HG03521 (cell line): Measurements from ENCODE around the gene UBTF.

Experiments
- ATAC-seq: cut with Tn5 transposase; IDR thresholded peaks from one replicate; pipeline ENCODE4 v1.9.1; 2021; ENCODE audit warnings: mild to moderate bottlenecking, moderate library complexity; ENCODE audit not compliant: unreplicated experiment

The UBTF gene

DNA sequence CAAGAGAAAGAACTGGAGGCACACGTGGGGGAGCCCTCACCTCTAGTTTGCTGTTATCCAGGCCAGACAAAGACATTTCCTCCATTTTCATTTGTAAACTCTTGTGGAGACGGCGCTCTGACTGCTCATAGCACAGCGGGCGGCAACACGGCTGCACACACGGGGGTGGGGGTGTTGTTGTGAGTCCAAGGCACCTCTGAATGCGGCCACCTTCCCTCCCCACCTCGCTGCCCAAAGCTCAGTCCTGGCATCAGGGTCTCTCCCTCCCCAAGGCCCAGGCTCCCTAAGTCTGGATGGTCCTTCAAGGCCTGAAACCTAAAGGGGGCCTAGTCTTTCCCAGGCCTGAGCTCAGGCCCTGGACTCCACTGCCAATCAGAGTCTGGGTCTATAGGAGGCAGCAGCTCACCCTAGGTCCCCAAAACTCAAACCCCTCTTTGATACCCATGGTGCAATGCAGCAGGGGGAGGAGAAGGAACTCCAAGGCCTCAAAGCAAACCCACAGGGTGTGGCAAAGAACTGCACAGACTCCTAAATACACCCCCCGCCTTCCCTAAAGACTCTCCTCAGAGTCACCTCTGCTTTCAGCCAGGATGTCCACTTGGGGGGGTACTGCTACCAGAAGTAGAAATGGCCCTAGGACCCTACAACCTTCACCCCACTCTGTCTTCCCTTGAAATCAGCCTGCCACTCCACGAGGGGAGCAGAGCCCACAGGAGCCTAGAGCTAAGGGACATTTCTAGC, 21.3 kb downstream of the UBTF start:
- ATAC-seq = no peak

DNA sequence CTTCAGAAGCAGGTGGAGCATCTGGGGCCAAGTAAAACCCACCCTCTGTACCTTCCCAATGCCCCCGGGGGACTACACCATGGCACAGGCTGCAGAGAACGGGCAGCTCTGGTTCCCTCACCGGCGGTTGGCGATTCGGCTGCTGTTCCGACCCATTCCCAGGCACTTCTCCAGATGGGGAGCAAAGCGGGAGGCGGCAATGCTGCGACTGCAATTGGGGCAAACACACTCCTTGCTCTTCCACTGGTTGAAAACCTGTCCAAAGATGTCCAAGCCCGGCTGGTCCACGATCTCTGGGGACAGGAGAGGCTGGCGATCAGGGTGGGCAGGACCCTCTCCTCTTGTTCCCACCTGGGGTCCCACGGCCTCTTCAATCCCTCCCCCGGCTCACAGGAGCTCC, 22.4 kb downstream of the UBTF start:
- ATAC-seq = no peak

DNA sequence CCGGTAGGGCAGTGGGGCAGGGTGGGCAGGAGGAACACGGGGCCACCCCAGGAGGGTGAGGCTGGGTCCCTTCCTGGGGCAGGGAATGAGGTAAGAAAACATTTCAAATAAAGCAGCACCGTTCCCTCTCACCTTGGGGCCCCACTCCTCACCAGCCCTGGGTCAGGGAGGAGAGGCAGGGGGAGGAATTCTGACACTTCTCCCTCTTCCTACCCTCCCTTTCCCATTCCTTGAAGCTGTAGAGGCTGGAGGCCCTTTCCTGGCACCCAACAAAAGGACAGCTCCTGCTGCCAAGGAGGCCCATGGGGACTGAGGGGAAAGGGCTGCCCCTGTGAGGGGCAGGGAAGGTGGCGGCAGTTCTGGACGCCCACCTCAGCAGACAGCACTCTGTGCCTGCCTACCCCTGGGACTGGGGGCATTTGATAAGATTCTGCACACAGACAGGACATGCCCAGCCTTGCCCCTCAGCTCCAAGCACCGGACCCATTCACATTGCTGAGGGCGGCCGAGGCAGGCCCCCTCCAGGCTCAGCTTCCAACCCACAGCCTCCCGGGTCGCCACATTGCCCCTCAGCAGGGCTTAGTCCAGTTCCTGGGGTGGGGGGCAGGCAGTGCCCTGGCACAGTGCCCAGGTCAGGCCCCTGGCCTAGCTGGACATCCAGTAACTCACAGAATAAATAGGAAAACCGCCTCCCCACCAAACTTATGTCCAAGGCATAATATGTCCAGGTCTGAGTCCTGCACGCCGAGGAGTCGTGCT, 26.0 kb downstream of the UBTF start:
- ATAC-seq = no peak

DNA sequence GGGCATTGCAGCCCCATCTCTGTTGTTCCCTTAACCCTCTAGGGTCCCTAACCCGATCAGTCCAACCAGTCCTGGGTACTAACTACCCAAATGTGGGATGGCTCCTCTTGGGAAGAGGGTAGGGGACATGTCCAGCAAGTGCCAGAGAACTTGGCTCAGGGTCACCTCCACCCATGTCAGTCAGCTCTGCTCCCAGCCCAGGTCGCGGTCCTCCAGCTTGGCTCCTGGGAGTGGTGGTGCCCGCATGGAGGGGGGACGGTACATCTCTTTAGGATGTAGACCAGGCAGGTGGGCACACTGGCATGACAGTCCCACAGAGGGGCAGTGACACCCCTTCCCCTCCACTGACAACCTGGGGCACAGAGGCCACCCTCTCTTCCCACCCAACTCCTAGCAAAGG, 26.7 kb downstream of the UBTF start:
- ATAC-seq = no peak

DNA sequence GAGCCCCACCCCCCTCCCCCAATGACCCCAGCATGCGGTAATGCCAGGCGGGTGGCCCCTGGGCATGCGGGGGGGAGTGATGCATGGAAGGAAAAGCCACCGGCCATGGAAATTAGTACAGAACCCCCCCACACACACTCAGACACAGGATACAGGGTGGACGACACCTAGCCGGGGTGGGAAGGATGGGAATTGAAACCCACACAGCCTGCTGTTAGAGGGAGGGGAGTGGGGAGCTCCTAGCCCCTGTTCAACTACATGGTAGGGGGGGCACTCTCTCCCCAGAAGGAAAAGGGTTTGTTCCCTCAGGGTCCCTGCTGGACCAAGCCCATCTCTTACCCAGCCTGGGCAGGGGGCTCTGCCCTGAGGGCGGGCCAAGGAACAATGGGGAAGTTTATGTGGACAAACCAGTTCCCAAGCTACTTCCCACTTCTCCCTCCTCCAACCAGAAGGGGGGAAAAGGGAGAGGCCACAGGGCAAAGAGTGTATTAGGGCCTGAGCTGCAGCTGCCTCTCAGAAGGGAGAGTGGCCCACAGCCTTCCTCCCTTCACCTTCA, 27.5 kb downstream of the UBTF start:
- ATAC-seq = no peak

DNA sequence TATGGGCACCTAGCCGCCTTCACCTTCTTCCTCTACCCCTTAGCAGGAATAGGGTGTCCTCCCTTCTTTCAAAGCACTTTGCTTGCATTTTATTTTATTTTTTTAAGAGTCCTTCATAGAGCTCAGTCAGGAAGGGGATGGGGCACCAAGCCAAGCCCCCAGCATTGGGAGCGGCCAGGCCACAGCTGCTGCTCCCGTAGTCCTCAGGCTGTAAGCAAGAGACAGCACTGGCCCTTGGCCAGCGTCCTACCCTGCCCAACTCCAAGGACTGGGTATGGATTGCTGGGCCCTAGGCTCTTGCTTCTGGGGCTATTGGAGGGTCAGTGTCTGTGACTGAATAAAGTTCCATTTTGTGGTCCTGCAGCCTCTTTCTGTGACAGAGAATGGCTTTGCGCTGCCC, 28.1 kb downstream of the UBTF start:
- no peak for ATAC-seq

DNA sequence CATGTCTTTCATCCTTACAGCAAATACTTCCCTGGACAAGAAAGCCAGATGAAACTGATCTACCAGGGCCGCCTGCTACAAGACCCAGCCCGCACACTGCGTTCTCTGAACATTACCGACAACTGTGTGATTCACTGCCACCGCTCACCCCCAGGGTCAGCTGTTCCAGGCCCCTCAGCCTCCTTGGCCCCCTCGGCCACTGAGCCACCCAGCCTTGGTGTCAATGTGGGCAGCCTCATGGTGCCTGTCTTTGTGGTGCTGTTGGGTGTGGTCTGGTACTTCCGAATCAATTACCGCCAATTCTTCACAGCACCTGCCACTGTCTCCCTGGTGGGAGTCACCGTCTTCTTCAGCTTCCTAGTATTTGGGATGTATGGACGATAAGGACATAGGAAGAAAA, 29.0 kb downstream of the UBTF start:
- no peak for ATAC-seq

DNA sequence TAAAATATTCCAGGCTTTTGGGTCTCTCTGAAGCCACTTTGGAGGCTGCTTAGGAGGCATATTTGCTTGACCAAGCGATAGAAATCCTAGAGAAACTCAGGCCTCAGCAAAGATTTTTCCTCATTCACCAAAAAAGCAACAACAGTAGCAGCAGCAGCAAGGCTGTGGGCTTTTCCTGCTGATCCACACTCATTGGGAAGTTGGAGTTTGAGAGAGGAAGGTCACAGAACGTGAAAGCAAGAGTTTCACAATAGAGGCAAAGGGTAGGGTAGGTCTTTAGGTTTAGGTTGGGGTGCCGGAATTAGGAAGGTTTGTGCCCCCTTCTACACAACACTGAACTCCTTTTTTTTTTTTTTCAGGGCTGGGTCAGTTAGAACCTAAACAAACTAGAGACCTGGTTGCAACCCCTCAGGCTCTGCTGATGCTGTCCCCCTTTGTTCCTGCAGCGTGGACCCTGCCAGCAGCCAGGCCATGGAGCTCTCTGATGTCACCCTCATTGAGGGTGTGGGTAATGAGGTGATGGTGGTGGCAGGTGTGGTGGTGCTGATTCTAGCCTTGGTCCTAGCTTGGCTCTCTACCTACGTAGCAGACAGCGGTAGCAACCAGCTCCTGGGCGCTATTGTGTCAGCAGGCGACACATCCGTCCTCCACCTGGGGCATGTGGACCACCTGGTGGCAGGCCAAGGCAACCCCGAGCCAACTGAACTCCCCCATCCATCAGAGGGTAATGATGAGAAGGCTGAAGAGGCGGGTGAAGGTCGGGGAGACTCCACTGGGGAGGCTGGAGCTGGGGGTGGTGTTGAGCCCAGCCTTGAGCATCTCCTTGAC, 30.7 kb downstream of the UBTF start:
- no peak for ATAC-seq

DNA sequence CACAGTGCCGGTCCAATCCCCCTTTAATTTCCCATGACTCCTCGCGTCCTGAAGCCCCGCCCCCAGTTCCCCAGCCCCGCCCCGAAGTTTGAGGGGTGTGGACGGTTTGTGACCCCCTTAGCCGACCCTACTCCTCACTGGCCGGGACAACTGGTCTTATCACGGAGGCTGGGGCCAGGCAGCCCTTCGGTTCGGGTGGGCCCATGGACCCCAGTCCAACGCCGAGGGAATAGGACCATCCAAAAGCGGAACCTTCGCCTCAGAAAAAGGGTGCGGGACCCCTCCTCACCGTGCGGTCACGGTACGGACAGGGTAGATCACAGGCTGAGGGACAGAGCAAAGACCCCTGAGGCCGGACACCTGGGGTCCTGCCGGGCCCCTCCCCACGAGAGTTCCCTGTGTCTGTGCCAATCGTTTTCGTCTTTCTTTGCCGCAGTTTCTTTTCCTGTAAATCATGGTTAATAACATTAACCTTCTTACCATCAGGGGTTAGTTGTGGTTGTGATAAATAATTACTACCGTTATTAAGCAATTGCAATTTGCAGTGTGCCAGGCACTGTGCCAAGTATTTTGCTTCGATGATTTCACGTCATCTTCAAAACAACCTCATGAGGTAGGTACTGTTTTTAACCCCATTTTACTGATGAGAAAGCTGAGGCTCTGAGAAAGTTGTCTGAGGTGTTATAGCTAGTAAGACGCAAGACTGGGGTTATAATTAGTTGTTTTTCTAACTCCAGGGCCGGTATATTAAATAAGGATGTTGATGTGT, 32.2 kb downstream of the UBTF start:
- ATAC-seq = peak; percentile 39

DNA sequence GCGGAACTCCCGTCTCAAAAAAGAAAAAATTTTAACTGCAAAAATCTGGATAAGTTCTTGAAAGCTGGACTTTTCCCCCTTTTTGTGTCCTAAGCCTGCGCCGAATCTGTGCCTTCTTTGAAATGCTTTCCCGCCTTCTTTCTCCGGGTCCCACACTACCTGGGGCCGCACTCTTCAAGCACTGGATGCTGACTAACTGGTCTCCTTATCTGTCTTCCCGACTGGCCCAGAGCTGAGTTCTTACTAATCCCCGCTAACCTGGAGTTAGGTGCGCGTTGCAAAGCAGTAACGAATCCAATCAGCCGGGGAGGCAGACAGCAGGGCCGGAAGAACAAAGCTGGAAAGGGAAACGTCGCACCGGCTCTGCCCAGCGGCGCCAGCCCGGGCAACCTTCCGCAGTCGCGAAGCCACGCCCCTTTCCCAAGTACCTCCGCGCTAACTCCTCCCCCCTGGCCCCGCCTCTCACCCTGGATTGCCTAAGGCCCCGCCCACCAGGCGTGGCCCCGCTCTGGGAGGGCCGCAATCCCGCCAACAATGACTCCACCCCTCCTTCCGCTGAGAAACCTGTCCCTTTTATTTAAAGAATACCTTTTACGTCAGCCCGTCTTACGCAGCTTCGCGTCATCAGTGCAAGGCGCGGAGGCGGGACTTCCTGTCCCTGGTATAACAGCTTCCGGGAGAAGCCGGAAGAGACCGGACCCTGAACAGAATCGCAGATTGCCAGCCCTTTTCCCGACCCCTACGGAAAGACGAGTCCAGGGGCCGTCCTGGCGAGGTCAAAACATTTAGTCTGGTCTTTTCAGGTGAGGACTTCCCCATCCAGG, 33.0 kb downstream of the UBTF start, which contains the start of gene TMUB2:
Gene TMUB2 (plus strand): TSS at position 666 of the 824 bp plus-strand sequence. CDS start 737 bp downstream, outside the sequence.
- ATAC-seq = peak; percentile 85

DNA sequence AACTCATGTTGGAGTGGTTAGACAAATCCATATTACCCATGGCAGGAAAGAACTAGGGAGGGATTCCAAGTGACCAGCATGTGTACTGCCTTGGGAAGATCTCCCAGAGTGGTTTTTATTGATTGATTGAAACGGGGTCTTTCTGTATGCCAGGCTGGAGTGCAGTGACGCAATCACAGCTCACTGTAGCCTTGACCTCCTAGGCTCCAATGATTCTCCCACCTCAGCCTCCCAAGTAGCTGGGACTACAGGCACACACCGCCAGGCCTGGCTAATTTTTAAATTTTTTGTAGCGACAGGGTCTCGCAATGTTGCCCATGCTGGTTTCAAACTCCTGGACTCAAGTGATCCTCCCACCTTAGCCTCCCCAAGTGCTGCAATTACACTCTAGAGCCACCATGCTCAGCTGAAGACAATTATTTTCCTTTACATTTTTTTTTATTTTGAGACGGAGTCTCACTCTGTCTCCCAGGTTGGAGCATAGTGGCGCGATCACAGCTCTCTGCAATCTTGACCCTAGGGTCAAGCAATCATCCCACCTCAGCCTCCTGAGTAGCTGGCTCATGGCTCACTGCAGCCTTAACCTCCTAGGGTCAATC, 35.2 kb downstream of the UBTF start:
- ATAC-seq = no peak

DNA sequence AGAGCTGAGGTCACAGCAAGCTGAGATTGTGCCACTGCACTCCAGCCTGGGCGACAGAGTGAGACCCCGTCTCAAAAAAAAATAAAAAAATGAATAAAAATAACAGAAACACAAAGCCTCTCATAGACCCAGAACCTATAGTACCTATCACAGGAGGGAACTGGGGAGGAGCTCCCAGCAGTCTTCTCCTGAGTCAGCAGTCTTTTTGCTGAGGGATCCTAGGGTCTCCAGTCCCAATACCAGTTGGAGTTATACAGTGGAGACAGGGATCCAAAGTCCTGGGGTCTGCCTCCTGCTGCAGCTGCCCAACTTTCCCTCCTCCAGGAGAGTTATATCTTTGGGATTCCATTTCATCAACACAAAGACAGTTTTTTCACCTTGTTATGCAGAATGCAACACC, 36.5 kb downstream of the UBTF start:
- ATAC-seq = no peak

DNA sequence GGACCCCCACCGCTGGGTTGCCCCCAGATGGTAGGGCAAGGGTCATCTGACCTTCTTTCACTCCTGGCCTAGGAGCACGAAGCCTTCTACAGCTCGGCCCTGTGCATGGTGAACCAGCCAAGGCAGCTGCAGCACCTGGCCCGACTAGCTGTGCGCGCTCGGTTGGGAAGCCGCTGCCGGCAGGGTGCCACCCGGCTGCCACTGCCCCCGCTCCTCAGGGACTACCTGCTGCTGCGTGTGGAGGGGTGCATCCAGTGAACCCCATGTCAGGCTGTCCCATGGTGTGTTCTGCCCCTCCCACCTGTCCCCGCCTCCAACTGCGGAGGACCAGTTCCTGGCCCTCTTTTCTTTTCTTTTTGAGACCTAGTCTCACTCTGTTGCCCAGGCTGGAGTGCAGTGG, 41.3 kb downstream of the UBTF start:
- no peak for ATAC-seq

DNA sequence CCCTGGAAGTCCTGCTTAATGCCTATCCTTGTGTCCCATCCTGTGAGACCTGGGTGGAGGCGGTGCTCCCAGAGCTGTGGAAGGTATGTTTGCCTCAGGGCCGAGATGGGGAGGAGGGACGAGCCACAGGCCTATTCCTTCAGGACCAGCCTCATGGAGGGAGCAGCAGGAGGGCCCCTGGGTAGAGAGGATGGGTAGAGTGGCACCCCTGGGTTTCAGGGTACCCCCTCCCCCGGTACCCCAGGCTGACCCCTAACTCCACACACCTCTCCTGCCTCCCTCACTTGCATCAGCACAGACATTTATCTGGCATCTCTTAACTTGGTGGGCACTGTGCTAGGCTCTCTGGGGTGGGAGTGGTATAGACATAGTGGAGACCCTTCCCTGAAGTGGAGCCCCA, 41.8 kb downstream of the UBTF start:
- ATAC-seq = no peak

DNA sequence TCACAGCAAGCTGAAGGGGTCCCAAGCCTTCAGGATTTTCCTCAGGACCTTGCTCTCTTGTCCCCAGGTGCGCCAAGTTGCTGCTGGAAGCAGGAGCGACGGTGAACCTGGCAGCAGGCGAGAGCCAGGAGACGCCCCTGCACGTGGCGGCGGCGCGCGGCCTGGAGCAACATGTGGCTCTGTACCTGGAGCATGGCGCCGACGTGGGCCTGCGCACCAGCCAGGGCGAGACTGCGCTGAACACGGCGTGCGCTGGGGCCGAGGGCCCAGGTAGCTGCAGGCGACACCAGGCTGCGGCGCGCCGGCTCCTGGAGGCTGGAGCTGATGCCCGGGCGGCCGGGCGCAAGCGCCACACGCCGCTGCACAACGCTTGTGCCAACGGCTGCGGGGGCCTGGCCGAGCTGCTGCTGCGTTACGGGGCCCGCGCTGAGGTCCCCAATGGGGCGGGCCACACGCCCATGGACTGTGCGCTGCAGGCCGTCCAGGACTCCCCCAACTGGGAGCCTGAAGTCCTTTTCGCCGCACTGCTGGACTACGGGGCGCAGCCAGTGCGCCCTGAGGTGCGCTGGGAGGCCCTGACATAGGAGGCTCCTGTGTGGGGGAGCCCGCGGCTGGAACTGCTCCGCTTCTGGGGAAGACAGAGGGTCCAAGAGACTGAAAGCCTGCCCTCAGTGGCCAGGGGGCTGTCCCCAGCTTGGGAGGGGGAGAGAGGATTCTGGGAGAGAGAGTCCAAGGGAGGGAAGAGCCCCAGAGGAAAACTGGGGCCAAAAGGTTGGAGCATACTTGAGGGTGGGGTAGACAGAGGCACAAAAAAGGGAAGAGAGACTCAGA, 42.6 kb downstream of the UBTF start:
- ATAC-seq = no peak

DNA sequence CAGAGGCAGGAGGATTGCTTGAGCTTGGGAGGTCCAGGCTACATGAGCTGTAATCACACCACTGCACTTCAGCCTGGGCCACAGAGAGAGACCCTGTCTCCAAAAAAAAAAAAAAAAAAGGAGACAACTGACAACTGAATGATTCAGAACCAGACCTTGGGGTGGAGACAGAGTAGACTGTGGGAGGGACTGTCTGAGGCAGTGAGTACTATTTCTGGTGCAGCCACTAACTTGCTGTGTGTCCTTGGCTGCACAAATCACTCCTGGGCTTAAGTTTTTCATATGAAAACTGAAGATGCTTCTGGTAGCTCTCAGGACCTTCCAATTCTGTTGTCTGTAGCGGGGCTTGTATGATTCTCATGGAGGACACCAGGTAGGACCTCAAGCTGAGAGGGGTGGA, 43.2 kb downstream of the UBTF start:
- no peak for ATAC-seq

DNA sequence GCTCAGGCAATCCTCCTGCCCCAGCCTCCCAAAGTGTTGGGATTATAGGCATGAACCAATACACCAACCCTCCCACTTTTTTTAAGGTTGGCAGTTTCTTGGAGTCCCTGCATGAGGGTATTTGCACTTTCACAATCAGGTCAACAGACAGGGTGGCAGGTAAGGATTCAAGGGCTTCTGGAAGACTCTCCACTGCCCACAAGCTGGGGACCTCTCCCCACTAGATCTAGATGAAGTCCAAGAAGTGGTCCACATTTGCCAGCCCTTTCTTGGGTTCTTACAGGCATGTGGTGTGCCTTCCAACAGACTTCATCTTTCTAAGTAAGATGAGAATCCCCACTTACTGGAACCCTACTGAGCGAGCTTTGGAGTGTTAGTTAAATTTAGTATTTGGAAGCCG, 45.0 kb downstream of the UBTF start:
- no peak for ATAC-seq

DNA sequence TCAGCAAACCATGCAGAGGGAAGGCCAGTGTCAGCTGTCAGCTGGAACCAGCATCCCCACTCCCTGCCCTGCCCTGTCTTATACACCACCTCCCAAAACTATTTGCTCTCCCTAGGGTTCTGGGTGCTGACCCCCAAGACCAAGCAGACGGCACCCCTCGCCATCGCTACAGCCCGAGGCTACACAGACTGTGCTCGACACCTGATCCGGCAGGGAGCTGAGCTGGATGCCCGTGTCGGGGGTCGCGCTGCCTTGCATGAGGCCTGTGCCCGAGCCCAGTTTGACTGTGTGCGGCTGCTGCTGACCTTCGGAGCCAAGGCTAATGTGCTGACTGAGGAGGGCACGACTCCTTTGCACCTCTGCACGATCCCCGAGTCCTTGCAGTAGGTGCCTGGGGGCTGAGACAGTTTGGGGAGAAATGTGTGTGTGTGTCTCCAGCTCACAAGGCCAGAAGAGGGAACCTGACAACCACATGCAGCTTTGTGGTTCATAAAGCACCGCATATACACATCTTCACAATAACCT, 47.5 kb downstream of the UBTF start:
- ATAC-seq = no peak
